Esophagus squamous epithelium (tissue), 4 donors: Measurements from ENCODE around the gene POMP.

Experiments used
- CTCF ChIP-seq, 6 experiments: fragments of 450-650 bp in 4 of 6; fragments of 200-600 bp in 2 of 6; sonication (generic) in 2 of 6; IDR thresholded peaks; one replicate each; pipeline ENCODE4 v1.5.1; 2016 to 2019; ENCODE audit warnings: antibody characterized with exemption in 6 of 6, mild to moderate bottlenecking in 4 of 6, moderate library complexity in 4 of 6
- POLR2A ChIP-seq, 4 donors: fragments of 450-650 bp; IDR thresholded peaks; one replicate each; pipeline ENCODE4 v1.6.1; 2017; ENCODE audit warnings: antibody characterized with exemption in 4 of 4, mild to moderate bottlenecking in 4 of 4, moderate library complexity in 3 of 4

- no peak for TF ChIP-seq POLR2A (IDR thresholded peaks at IDR 0.05)
- no peak for TF ChIP-seq CTCF (IDR thresholded peaks at IDR 0.05)
These were observed 19.9 kb downstream of the POMP start for GRCh38 chr13:28678809-28679208.
